Astrocyte (in vitro differentiated cells and primary cell): Measurements from ENCODE around the gene CEP20. TPM values are rescaled to one million over a fixed set of nuclear protein-coding genes. Genes with fewer than 3 reads are reported as not detected.
"Not testable (repeated sequence)": the region's sequence is repeated elsewhere in the genome, so short reads cannot be mapped to it uniquely, and the experiment has no call there.

Experiments used
- DNase-seq: peaks from one replicate; pipeline ENCODE4 v3.0.0-alpha.2; 2010; ENCODE audit warnings: low read depth
- FAIRE-seq: peaks from 2 replicates; lab custom pipeline; 2011; peaks lifted over from hg19 to GRCh38; lab: Jason Lieb, UNC
- H2AFZ ChIP-seq: 2 replicates; pipeline ENCODE4 v1.6.0; 2012; ENCODE audit warnings: low read depth, low read length, inconsistent platforms
- H3K27ac ChIP-seq: 2 replicates; pipeline ENCODE4 v1.5.1; 2011; ENCODE audit warnings: low read depth, low read length, inconsistent platforms
- H3K27me3 ChIP-seq: 2 replicates; pipeline ENCODE4 v1.6.0; 2011; ENCODE audit warnings: low read length, inconsistent platforms; ENCODE audit not compliant: insufficient read depth
- H3K36me3 ChIP-seq: 2 replicates; pipeline ENCODE4 v1.5.1; 2011; ENCODE audit warnings: low read length, inconsistent platforms; ENCODE audit not compliant: insufficient read depth
- H3K4me1 ChIP-seq: 2 replicates; pipeline ENCODE4 v1.5.1; 2011; ENCODE audit warnings: low read length, inconsistent platforms; ENCODE audit not compliant: insufficient read depth
- H3K4me2 ChIP-seq: 2 replicates; pipeline ENCODE4 v1.6.0; 2012; ENCODE audit warnings: low read length, inconsistent platforms
- H3K4me3 ChIP-seq: 2 replicates; pipeline ENCODE4 v1.5.1; 2011; ENCODE audit warnings: low read depth, mild to moderate bottlenecking, low read length, inconsistent platforms; ENCODE audit not compliant: insufficient read depth
- H3K79me2 ChIP-seq: 2 replicates; pipeline ENCODE4 v1.6.0; 2012; ENCODE audit warnings: mild to moderate bottlenecking, low read length, inconsistent platforms; ENCODE audit not compliant: insufficient read depth
- H3K9ac ChIP-seq: 2 replicates; pipeline ENCODE4 v1.6.0; 2012; ENCODE audit warnings: mild to moderate bottlenecking, low read length, inconsistent platforms
- H3K9me3 ChIP-seq: 2 replicates; pipeline ENCODE4 v1.5.1; 2012; ENCODE audit warnings: low read depth, mild to moderate bottlenecking, low read length, inconsistent platforms; ENCODE audit not compliant: insufficient read depth
- H4K20me1 ChIP-seq: 2 replicates; pipeline ENCODE4 v1.6.0; 2012; ENCODE audit warnings: low read length, inconsistent platforms; ENCODE audit not compliant: insufficient read depth
- H3K27ac Mint-ChIP-seq: one replicate; pipeline ENCODE4 v1.8.0; 2021; ENCODE audit warnings: mild to moderate bottlenecking, mixed read lengths; ENCODE audit not compliant: unreplicated experiment
- H3K27me3 Mint-ChIP-seq: one replicate; pipeline ENCODE4 v1.8.0; 2021; ENCODE audit warnings: low read depth, mixed read lengths; ENCODE audit not compliant: unreplicated experiment
- H3K36me3 Mint-ChIP-seq: one replicate; pipeline ENCODE4 v1.8.0; 2021; ENCODE audit warnings: low read depth, mixed read lengths; ENCODE audit not compliant: unreplicated experiment
- H3K4me1 Mint-ChIP-seq: one replicate; pipeline ENCODE4 v1.8.0; 2021; ENCODE audit warnings: low read depth, mixed read lengths; ENCODE audit not compliant: unreplicated experiment
- H3K4me3 Mint-ChIP-seq: one replicate; pipeline ENCODE4 v1.8.0; 2021; ENCODE audit warnings: mild to moderate bottlenecking, moderate library complexity, mixed read lengths; ENCODE audit not compliant: unreplicated experiment
- H3K9me3 Mint-ChIP-seq: one replicate; pipeline ENCODE4 v1.8.0; 2021; ENCODE audit warnings: mild to moderate bottlenecking, mixed read lengths; ENCODE audit not compliant: unreplicated experiment
- CTCF ChIP-seq: IDR thresholded peaks from 2 replicates; pipeline ENCODE4 v1.5.1; 2011; ENCODE audit warnings: low read depth, mild to moderate bottlenecking, inconsistent platforms, low read length, moderate library complexity; ENCODE audit not compliant: insufficient read depth
- EZH2 ChIP-seq: IDR thresholded peaks from 2 replicates; pipeline ENCODE4 v1.6.1; 2012; ENCODE audit warnings: mild to moderate bottlenecking, low read length, inconsistent platforms; ENCODE audit not compliant: insufficient read depth
- total RNA-seq: library from RNA; stranded (reverse); gene quantifications from 2 replicates; pipeline ENCODE4 v1.2.1, GENCODE V29; 2021

The CEP20 gene
- total RNA-seq, 1 donor from 2014 or later: 27.5 TPM

GRCh38 chr16:15854061-15854460 is 34.3 kb downstream of the CEP20 start:
- Histone ChIP-seq H2AFZ (no peak overlapping the region), H3K27me3 (peaks cover 53% of the 10 kb centered on the region), H3K27ac (no peak overlapping the region), H3K9me3 (no peaks in the 10 kb centered on the region), H3K4me1 (no peaks in the 10 kb centered on the region), H3K4me2 (no peak overlapping the region), H3K36me3 (no peaks in the 10 kb centered on the region), H3K79me2 (no peaks in the 10 kb centered on the region), H4K20me1 (no peaks in the 10 kb centered on the region), H3K9ac (no peak overlapping the region), H3K4me3 (no peak overlapping the region)
- Mint-ChIP-seq H3K4me1 (peaks cover 5% of the 10 kb centered on the region), H3K27me3 (peaks cover 41% of the 10 kb centered on the region), H3K27ac (no peak overlapping the region), H3K9me3 (peaks cover 3% of the 10 kb centered on the region), H3K4me3 (no peak overlapping the region), H3K36me3 (no peaks in the 10 kb centered on the region)
- TF ChIP-seq EZH2 (no peak), CTCF (no peak)
- FAIRE-seq (no peak), DNase-seq (no peak)

GRCh38 chr16:15853021-15853420 is 35.4 kb downstream of the CEP20 start:
- no peak for DNase-seq
- Mint-ChIP-seq H3K4me3 (no peak overlapping the region), H3K36me3 (no peaks in the 10 kb centered on the region), H3K27ac (no peak overlapping the region), H3K27me3 (peaks cover 47% of the 10 kb centered on the region), H3K9me3 (peaks cover 3% of the 10 kb centered on the region), H3K4me1 (peaks cover 5% of the 10 kb centered on the region)
- H3K79me2 ChIP-seq: no peaks in the 10 kb centered on the region
- FAIRE-seq: no peak
- H4K20me1 ChIP-seq: no peaks in the 10 kb centered on the region
- TF ChIP-seq EZH2 (no peak), CTCF (no peak)
- H3K4me1 ChIP-seq: no peaks in the 10 kb centered on the region
- no peak overlapping the region for H3K9ac ChIP-seq
- no peak overlapping the region for H2AFZ ChIP-seq
- no peaks in the 10 kb centered on the region for H3K9me3 ChIP-seq
- H3K27ac ChIP-seq: no peak overlapping the region
- no peak overlapping the region for H3K4me2 ChIP-seq
- no peak overlapping the region for H3K4me3 ChIP-seq
- H3K36me3 ChIP-seq: no peaks in the 10 kb centered on the region
- H3K27me3 ChIP-seq: peaks cover 55% of the 10 kb centered on the region

- H3K4me1 Mint-ChIP-seq, H3K9ac ChIP-seq, H3K4me1 ChIP-seq, H3K36me3 ChIP-seq, H3K27ac ChIP-seq, H3K4me3 Mint-ChIP-seq, H4K20me1 ChIP-seq, DNase-seq, FAIRE-seq, H3K4me3 ChIP-seq, H3K9me3 Mint-ChIP-seq, H3K79me2 ChIP-seq, H3K36me3 Mint-ChIP-seq, H3K4me2 ChIP-seq, H3K27ac Mint-ChIP-seq, H3K9me3 ChIP-seq, H2AFZ ChIP-seq: not testable (repeated sequence)
- peaks cover 45% of the 10 kb centered on the region for H3K27me3 Mint-ChIP-seq
- H3K27me3 ChIP-seq: peaks cover 30% of the 10 kb centered on the region
Observed at GRCh38 chr16:15850555-15850954, 37.8 kb downstream of the CEP20 start.
